Stimulated activated CD8-positive, alpha-beta memory T cell treated with anti-CD3 and anti-CD28 coated beads, Interleukin-15, amount 100 ng/mL, for 1 hour (primary cell): ENCODE data around the gene PROSER1.
"Not testable (repeated sequence)": the region's sequence is repeated elsewhere in the genome, so short reads cannot be mapped to it uniquely, and the experiment has no call there.

Experiments used
- DNase-seq: peaks from one replicate; pipeline ENCODE4 v3.0.0-alpha.2; 2020; ENCODE audit warnings: low read depth

PROSER1 gene

GRCh38 chr13:39037880-39038568 lies at the start of gene PROSER1, which contains the start of gene NHLRC3:
TSS of gene PROSER1 (minus strand) at chr13:39038089. CDS start at chr13:39037242, 847 bp downstream.
TSS of gene NHLRC3 (plus strand) at chr13:39038456. CDS start at chr13:39038640, 184 bp downstream.
- peak; percentile 70 for DNase-seq

GRCh38 chr13:39086251-39086945 lies 48.5 kb upstream of the PROSER1 start:
- not testable (repeated sequence) for DNase-seq

- no peak for DNase-seq
These were observed 36.1 kb upstream of the PROSER1 start for GRCh38 chr13:39073983-39074382.

- DNase-seq: no peak
These were observed 35.0 kb upstream of the PROSER1 start for GRCh38 chr13:39072842-39073241.

GRCh38 chr13:39062004-39062403 lies 24.1 kb upstream of the PROSER1 start:
- DNase-seq: no peak

GRCh38 chr13:39058040-39058439 lies 20.2 kb upstream of the PROSER1 start:
- DNase-seq: no peak

GRCh38 chr13:39056018-39056417 lies 18.1 kb upstream of the PROSER1 start:
- DNase-seq: no peak

GRCh38 chr13:39054112-39054511 lies 16.2 kb upstream of the PROSER1 start:
- DNase-seq: no peak

- DNase-seq: no peak
These were observed 15.1 kb upstream of the PROSER1 start for GRCh38 chr13:39052944-39053343.

- no peak for DNase-seq
These were observed 13.3 kb upstream of the PROSER1 start for GRCh38 chr13:39051157-39051556.

- no peak for DNase-seq
These were observed 11.4 kb upstream of the PROSER1 start for GRCh38 chr13:39049274-39049673.

GRCh38 chr13:39048806-39049205 lies 10.9 kb upstream of the PROSER1 start:
- DNase-seq: no peak

- DNase-seq: no peak
These were observed 9.7 kb upstream of the PROSER1 start for GRCh38 chr13:39047560-39047959.

- DNase-seq: no peak
These were observed 6.6 kb upstream of the PROSER1 start for GRCh38 chr13:39044536-39044935.

- DNase-seq: no peak
These were observed 2.3 kb upstream of the PROSER1 start for GRCh38 chr13:39040206-39040605.

- no peak for DNase-seq
These were observed 1.2 kb upstream of the PROSER1 start for GRCh38 chr13:39039041-39039440.

- DNase-seq: peak; percentile 12
These were observed 711 bp upstream of the PROSER1 start for GRCh38 chr13:39038569-39039030.

GRCh38 chr13:39037410-39037879 lies 444 bp downstream of the PROSER1 start:
- peak; percentile 6 for DNase-seq

- DNase-seq: no peak
These were observed 1.7 kb downstream of the PROSER1 start for GRCh38 chr13:39036212-39036611.

GRCh38 chr13:39035799-39036198 lies 2.1 kb downstream of the PROSER1 start:
- DNase-seq: no peak

GRCh38 chr13:39035204-39035603 lies 2.7 kb downstream of the PROSER1 start:
- DNase-seq: no peak

- no peak for DNase-seq
These were observed 3.8 kb downstream of the PROSER1 start for GRCh38 chr13:39034085-39034484.

GRCh38 chr13:39032150-39032549 lies 5.7 kb downstream of the PROSER1 start:
- no peak for DNase-seq
